K562 (cell line): ENCODE results near the gene CLIC5. TPM values are rescaled to one million over a fixed set of nuclear protein-coding genes. Genes with fewer than 3 reads are reported as not detected.

Experiments
- ATAC-seq: fragments of 200-7000 bp; cut with Tn5 transposase; 3 replicates; pipeline ENCODE4 v1.9.1; 2020; ENCODE audit warnings: moderate library complexity
- BruUV-seq: library from RNA; stranded (reverse); fragments of 400-500 nt; replicated peaks from 2 replicates; lab custom pipeline; 2021; lab: Mats Ljungman, UMichigan
- CTCF ChIA-PET: fragments of 300-600 bp; formaldehyde crosslinking; extraction: SDS; loops from one replicate; lab custom pipeline; 2021; ENCODE audit warnings: low intra/inter-chr PET ratio; lab: Yijun Ruan, JAX
- POLR2A ChIA-PET: fragments of 300-600, 350-650 bp; sonication (Branson Sonifier 250); formaldehyde crosslinking; extraction: SDS; loops from one replicate; lab custom pipeline; 2021; ENCODE audit warnings: antibody characterized with exemption, inconsistent platforms; lab: Yijun Ruan, JAX
- DNase-seq, 4 experiments: peaks; one replicate each; pipeline versions ENCODE4 v3.0.0 to v3.0.0-alpha.2; 2011 to 2018; ENCODE audit warnings: low spot score in 3 of 4, mixed read lengths in 3 of 4; ENCODE audit errors: extremely low read depth in 1 of 4
- FAIRE-seq: peaks from 2 replicates; lab custom pipeline; 2011; peaks lifted over from hg19 to GRCh38; lab: Jason Lieb, UNC
- H2AFZ ChIP-seq: 2 replicates; pipeline ENCODE4 v1.6.0; 2011; ENCODE audit warnings: low read depth, low read length, control low read depth, inconsistent platforms
- H3K27ac ChIP-seq: fragments of 200-600 bp; 3 replicates; pipeline ENCODE4 v1.8.0; 2011; ENCODE audit warnings: low read depth, mild to moderate bottlenecking, control low read depth, inconsistent platforms, low read length, moderate library complexity, mixed read lengths; ENCODE audit errors: extremely low read depth
- H3K27me3 ChIP-seq, 2 experiments: fragments of 300-600 bp in 1 of 2; 2 replicates in 1 of 2; 3 replicates in 1 of 2; pipeline versions ENCODE4 v1.6.0 to v1.8.0; 2011; ENCODE audit warnings: inconsistent platforms in 2 of 2, low read length in 2 of 2, mild to moderate bottlenecking in 1 of 2, mixed read lengths in 1 of 2, moderate library complexity in 1 of 2; ENCODE audit not compliant: control insufficient read depth in 2 of 2, insufficient read depth in 2 of 2
- H3K36me3 ChIP-seq: fragments of 300-600 bp; 3 replicates; pipeline ENCODE4 v1.8.0; 2011; ENCODE audit warnings: mild to moderate bottlenecking, low read length, inconsistent platforms; ENCODE audit not compliant: control insufficient read depth, insufficient read depth
- H3K4me1 ChIP-seq, 2 experiments: fragments of 200-600 bp in 1 of 2; replicated peaks in 1 of 2; 2 replicates in 1 of 2; 3 replicates in 1 of 2; pipeline versions ENCODE4 v1.5.1 to v1.8.0; 2011; ENCODE audit warnings: inconsistent platforms in 2 of 2, low read length in 2 of 2, mild to moderate bottlenecking in 1 of 2, mixed read lengths in 1 of 2, moderate library complexity in 1 of 2; ENCODE audit not compliant: control insufficient read depth in 2 of 2, insufficient read depth in 2 of 2
- H3K4me2 ChIP-seq: 2 replicates; pipeline ENCODE4 v1.6.1; 2011; ENCODE audit warnings: low read length, control low read depth, inconsistent platforms, mixed read lengths; ENCODE audit not compliant: insufficient read depth
- H3K4me3 ChIP-seq: fragments of 200-600 bp; sonication (generic), shearing (Covaris generic); 2 replicates; pipeline ENCODE4 v1.5.1; 2016; ENCODE audit warnings: control low read depth, inconsistent platforms
- H3K79me2 ChIP-seq: fragments of 200-600 bp; 3 replicates; pipeline ENCODE4 v1.8.0; 2011; ENCODE audit warnings: low read length, inconsistent platforms; ENCODE audit not compliant: control insufficient read depth, insufficient read depth
- H3K9ac ChIP-seq, 2 experiments: 2 replicates each; pipeline versions ENCODE4 v1.6.0 to v1.6.1; 2011; ENCODE audit warnings: low read depth in 2 of 2, low read length in 2 of 2, control low read depth in 1 of 2, inconsistent platforms in 1 of 2, mild to moderate bottlenecking in 1 of 2, mixed read lengths in 1 of 2; ENCODE audit not compliant: insufficient read depth in 1 of 2
- H3K9me1 ChIP-seq: one replicate; pipeline ENCODE4 v1.6.0; 2011; ENCODE audit warnings: inconsistent platforms, mild to moderate bottlenecking, low read length, moderate library complexity; ENCODE audit not compliant: control insufficient read depth, insufficient read depth
- H3K9me3 ChIP-seq: replicated peaks from 2 replicates; pipeline ENCODE4 v1.5.1; 2011; ENCODE audit warnings: low read depth, low read length, inconsistent platforms; ENCODE audit not compliant: control insufficient read depth, insufficient read depth
- H4K20me1 ChIP-seq: replicated peaks from 2 replicates; pipeline ENCODE4 v1.6.1; 2011; ENCODE audit warnings: low read length, inconsistent platforms, mixed read lengths; ENCODE audit not compliant: control insufficient read depth, insufficient read depth
- KLF10 ChIP-seq: fragments of 250-450 bp; sonication (Bioruptor Pico); IDR thresholded peaks from 2 replicates; pipeline ENCODE4 v1.6.1; 2021; ENCODE audit warnings: matching md5 sums
- NFRKB ChIP-seq: fragments of 450-650 bp; IDR thresholded peaks from 2 replicates; pipeline ENCODE4 v1.6.1; 2016; ENCODE audit warnings: low read depth
- PRPF4 ChIP-seq: fragments of 200-400 bp; formaldehyde crosslinking; IDR thresholded peaks from one replicate; pipeline ENCODE4 v1.6.1; 2017; ENCODE audit warnings: low read length, low read depth, mild to moderate bottlenecking; ENCODE audit not compliant: insufficient read depth, poor library complexity, severe bottlenecking
- ZEB2 ChIP-seq: fragments of 450-650 bp; IDR thresholded peaks from 2 replicates; pipeline ENCODE4 v1.6.1; 2016
- ZNF121 ChIP-seq: sonication (generic); formaldehyde crosslinking; conservative IDR thresholded peaks from 2 replicates; pipeline ENCODE4 v1.8.0; 2022; ENCODE audit warnings: missing genetic modification reagents
- WGBS: fragments of 100-300 bp; shearing (Covaris generic); methylation state at CpG from one replicate; pipeline ENCODE4 v1.1.6; 2016; ENCODE audit warnings: low coverage, mixed read lengths; ENCODE audit not compliant: insufficient coverage; ENCODE audit errors: missing lambda C conversion rate; 5-methylcytosine and 5-hydroxymethylcytosine counted together
- in situ Hi-C: fragments of 300-500 bp; cut with MboI; formaldehyde crosslinking; loops from 4 replicates; pipeline ENCODE4 v1.15.0; 2018; ENCODE audit warnings: inconsistent platforms, mixed read lengths
- intact Hi-C: fragments of 100-400 bp; cut with micrococcal nuclease; formaldehyde crosslinking; loops from 2 replicates; pipeline ENCODE4 v1.14.2; 2022
- polyA plus RNA-seq, 8 experiments: library from polyadenylated mRNA; depleted of rRNA in 4 of 8; stranded (reverse) in 5 of 8; unstranded in 3 of 8; fragments of >200 nt; fragmentation: Nextera tagmentation in 2 of 8; fragmentation: Illumina TruSeq in 1 of 8; extraction: Ambion mirVana in 2 of 8; extraction: Trizol in 1 of 8; gene quantifications; 2 replicates each; pipeline versions ENCODE4 v1.2.1 to v1.2.3, GENCODE V29; 2011 to 2014; ENCODE audit warnings: inconsistent platforms in 1 of 8, missing spikeins in 1 of 8
- total RNA-seq, 7 experiments: library from RNA; depleted of rRNA in 6 of 7; stranded (reverse); fragments of >200 nt in 6 of 7; fragmentation: Illumina TruSeq in 2 of 7; extraction: Trizol in 2 of 7; gene quantifications; 2 replicates each; pipeline versions ENCODE4 v1.2.1 to v1.2.3, GENCODE V29; 2011 to 2021; ENCODE audit warnings: low replicate concordance in 1 of 7
- TF ChIP-seq, protein P1 (sequence below), 2 experiments: fragments of 450-650 bp; IDR thresholded peaks; 2 replicates each; pipeline ENCODE4 v1.6.1; 2016; ENCODE audit warnings: mild to moderate bottlenecking in 2 of 2, borderline replicate concordance in 1 of 2, low read depth in 1 of 2, moderate library complexity in 1 of 2

CLIC5 gene
- total and polyA plus RNA-seq, 9 of the 15 experiments (the other 6 are each of a cell fraction or from before 2014, with no cell fraction given) = 0.31 TPM; not detected in 8

DNA sequence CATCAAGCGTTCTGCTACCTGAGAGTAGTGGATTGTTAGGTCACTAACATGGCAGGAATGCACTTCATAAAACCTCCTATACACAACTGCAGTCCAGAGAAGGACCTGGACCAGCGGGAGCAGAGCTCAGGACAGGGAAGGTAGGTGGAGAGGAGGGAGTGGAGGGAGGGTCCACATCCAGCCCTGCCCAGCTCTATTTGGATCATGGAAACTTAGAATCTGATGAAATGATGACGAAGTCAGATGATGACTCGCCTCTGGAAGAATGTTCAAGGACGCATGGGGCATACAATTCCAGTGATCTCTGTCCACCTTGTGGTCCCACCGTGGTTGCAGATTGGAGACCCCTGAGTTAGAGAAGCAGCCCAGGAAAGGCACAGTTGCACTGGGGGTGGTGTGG lies 68.8 kb downstream of the CLIC5 start:
- Histone ChIP-seq H3K4me1 (no peaks in the 10 kb centered on the region), H4K20me1 (no peaks in the 10 kb centered on the region), H3K9ac (no peak overlapping the region), H3K27me3 (peaks cover 0 to 5% of the 10 kb centered on the region in 2 experiments; a peak in 1 of 5 replicates), H3K36me3 (no peaks in the 10 kb centered on the region), H2AFZ (no peak overlapping the region), H3K4me3 (no peak overlapping the region), H3K9me1 (no peaks in the 10 kb centered on the region)
- no peak for ATAC-seq
- POLR2A ChIA-PET = no interaction called here
- in situ Hi-C loops (no loop called here), intact Hi-C loops (no loop called here)
- no peak for DNase-seq
- no peak for FAIRE-seq
- TF ChIP-seq ZEB2 = no peak
- TF ChIP-seq NFRKB = no peak
- TF ChIP-seq ZNF121 (CRISPR knock-in tag) = no peak
- TF ChIP-seq, protein P1, sequence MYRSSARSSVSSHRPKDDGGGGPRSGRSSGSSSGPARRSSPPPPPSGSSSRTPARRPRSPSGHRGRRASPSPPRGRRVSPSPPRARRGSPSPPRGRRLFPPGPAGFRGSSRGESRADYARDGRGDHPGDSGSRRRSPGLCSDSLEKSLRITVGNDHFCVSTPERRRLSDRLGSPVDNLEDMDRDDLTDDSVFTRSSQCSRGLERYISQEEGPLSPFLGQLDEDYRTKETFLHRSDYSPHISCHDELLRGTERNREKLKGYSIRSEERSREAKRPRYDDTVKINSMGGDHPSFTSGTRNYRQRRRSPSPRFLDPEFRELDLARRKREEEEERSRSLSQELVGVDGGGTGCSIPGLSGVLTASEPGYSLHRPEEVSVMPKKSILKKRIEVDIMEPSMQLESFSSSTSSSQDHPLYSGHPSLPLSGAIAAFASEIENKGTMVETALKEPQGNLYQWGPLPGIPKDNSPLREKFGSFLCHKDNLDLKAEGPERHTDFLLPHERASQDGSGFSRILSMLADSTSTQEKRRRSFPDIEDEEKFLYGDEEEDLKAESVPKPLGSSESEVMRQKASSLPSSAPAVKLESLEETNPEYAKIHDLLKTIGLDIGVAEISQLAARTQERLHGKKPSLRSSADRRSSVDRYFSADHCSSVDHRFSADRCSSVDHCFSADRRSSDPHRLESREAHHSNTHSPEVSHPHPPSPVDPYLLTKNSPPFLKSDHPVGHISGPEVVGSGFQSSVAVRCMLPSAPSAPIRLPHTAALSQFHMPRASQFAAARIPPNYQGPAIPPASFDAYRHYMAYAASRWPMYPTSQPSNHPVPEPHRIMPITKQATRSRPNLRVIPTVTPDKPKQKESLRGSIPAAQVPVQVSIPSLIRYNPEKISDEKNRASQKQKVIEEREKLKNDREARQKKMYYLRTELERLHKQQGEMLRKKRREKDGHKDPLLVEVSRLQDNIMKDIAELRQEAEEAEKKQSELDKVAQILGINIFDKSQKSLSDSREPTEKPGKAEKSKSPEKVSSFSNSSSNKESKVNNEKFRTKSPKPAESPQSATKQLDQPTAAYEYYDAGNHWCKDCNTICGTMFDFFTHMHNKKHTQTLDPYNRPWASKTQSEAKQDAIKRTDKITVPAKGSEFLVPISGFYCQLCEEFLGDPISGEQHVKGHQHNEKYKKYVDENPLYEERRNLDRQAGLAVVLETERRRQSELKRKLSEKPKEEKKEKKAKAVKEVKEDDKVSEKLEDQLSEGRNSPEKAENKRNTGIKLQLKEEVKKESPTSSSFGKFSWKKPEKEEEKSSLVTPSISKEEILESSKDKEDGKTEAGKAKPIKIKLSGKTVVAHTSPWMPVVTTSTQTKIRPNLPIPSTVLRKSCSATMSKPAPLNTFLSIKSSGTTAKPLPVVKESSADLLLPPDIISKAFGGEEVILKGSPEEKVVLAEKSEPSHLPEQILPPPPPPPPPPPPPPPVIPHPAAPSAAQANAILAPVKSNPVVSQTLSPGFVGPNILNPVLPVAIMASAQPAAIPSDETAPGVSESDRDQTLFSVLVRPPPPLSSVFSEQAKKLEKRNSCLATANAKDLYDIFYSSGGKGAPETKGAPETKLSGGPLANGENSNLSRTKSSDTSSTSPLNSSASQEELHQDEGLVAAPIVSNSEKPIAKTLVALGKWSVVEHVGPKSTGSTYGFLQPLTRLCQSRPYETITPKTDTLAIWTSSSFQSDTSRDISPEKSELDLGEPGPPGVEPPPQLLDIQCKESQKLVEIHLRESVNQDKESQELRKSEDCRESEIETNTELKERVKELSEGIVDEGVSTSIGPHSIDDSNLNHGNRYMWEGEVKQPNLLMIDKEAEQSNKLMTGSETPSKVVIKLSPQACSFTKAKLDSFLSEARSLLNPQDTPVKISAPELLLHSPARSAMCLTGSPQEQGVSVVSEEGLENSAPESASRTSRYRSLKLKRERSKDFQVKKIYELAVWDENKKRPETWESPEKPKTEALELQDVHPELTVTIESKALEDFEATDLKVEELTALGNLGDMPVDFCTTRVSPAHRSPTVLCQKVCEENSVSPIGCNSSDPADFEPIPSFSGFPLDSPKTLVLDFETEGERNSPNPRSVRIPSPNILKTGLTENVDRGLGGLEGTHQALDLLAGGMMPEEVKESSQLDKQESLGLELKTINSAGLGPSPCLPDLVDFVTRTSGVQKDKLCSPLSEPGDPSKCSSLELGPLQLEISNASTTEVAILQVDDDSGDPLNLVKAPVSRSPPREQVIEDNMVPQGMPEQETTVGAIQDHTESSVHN (IDR thresholded peaks at IDR 0.05; ENCODE audit: borderline replicate concordance in 1 of 2, low read depth in 1 of 2) = no peak
- TF ChIP-seq PRPF4 = no peak
- TF ChIP-seq KLF10 (CRISPR knock-in tag) = no peak
- TF ChIP-seq, all 486 proteins: peak for 0
- 0% methylated on average over 6 of the region's 6 CpGs for WGBS
- Histone ChIP-seq H3K27ac (no peak overlapping the region), H3K4me2 (no peak overlapping the region), H3K9me3 (no peaks in the 10 kb centered on the region), H3K79me2 (no peaks in the 10 kb centered on the region)
- CTCF ChIA-PET = no interaction called here
- BruUV-seq = no TSS peak
